GM10248 (cell line): Measurements from ENCODE around the gene PADI6.

ENCODE experiments used
- CTCF ChIA-PET: fragments of 300-600 bp; sonication (Branson Sonifier 250); formaldehyde crosslinking; extraction: SDS; loops from one replicate; lab custom pipeline; 2021; ENCODE audit warnings: antibody characterized with exemption; lab: Yijun Ruan, JAX
- POLR2A ChIA-PET: fragments of 350-650 bp; sonication (Branson Sonifier 250); formaldehyde crosslinking; extraction: SDS; loops from one replicate; lab custom pipeline; 2020; ENCODE audit warnings: antibody characterized with exemption; lab: Yijun Ruan, JAX
- DNase-seq: peaks from one replicate; pipeline ENCODE4 v3.0.0; 2012; ENCODE audit errors: extremely low spot score
- TF ChIP-seq, protein P1 (sequence below): IDR thresholded peaks from 2 replicates; pipeline ENCODE4 v1.5.1; 2012; ENCODE audit warnings: mild to moderate bottlenecking, low read depth; ENCODE audit errors: extremely low read depth, missing control alignments, control extremely low read depth

The PADI6 gene

DNA sequence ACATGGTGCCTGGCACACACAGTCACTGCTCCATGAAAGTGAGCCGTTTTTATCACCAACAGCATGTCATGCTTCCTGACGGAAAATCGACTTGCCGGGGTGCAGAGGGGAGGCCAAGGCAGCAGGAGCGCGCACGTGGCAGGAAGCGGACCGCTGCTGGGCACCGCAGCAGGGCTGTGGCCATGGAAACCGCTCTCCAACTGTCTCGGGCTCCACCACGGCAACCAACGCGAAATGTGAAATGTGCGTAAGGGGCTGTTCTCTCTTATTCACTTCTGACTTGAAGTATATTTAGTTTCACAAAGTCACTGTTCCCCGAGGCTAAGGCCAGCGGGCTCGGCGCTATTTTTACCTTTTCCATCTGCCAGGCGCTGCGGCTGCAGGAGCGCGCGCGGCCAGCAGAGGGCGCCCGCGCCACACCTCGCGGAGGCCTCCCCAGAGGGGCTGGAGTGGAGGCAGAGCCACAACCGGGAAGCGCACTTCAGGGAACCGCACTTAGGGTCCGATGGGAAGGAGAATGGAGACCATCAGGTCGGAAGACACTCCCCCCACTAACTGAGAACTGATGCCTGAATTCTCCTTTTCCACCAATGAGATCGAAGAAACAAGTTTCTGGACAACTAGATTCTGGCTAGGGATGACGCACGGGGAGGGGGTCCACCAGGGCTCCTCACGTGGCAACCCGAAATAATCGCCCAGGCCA lies 47.8 kb downstream of the PADI6 start:
- TF ChIP-seq, protein P1, sequence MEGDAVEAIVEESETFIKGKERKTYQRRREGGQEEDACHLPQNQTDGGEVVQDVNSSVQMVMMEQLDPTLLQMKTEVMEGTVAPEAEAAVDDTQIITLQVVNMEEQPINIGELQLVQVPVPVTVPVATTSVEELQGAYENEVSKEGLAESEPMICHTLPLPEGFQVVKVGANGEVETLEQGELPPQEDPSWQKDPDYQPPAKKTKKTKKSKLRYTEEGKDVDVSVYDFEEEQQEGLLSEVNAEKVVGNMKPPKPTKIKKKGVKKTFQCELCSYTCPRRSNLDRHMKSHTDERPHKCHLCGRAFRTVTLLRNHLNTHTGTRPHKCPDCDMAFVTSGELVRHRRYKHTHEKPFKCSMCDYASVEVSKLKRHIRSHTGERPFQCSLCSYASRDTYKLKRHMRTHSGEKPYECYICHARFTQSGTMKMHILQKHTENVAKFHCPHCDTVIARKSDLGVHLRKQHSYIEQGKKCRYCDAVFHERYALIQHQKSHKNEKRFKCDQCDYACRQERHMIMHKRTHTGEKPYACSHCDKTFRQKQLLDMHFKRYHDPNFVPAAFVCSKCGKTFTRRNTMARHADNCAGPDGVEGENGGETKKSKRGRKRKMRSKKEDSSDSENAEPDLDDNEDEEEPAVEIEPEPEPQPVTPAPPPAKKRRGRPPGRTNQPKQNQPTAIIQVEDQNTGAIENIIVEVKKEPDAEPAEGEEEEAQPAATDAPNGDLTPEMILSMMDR = peak; percentile 100
- peak; percentile 83 for DNase-seq
- ChIA-PET POLR2A (no interaction called here), CTCF (interaction anchor here (1.1 to 1.4 kb wide), 7 partner anchors 9 to 23 kb away, joined by 3 to 6 read pairs (median 4); partner anchors contain the start of gene RCC2)

DNA sequence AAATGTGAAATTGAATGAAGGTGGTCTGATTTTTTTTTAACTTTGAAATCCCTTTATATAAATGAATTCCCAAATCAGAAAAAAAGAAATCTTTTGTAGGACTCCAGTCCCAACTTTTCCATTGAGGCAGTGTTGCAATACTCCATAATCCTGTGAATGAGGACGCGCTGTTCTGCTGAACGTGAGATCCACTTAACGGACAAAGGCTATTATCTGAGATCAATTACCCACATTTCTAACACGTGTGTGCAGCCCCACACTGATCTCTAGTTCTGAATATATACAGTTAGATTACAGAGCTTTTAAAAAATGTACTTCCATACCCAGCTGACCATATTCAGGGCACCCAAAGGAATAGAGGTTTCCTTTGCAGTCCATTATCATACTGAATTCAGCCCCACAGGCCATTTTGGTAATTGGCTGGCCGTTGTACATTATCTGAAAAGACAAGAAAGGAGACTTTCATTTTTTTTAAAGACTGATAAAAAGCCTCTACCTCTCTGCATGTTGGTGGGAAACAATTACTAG lies 48.5 kb downstream of the PADI6 start:
- ChIA-PET CTCF (interaction anchor here (0.6 to 0.9 kb wide), 6 partner anchors 9 to 186 kb away, joined by 3 to 5 read pairs (median 4); no protein-coding TSS in a partner anchor), POLR2A (no interaction called here)
- TF ChIP-seq, protein P1 = no peak
- DNase-seq = no peak

DNA sequence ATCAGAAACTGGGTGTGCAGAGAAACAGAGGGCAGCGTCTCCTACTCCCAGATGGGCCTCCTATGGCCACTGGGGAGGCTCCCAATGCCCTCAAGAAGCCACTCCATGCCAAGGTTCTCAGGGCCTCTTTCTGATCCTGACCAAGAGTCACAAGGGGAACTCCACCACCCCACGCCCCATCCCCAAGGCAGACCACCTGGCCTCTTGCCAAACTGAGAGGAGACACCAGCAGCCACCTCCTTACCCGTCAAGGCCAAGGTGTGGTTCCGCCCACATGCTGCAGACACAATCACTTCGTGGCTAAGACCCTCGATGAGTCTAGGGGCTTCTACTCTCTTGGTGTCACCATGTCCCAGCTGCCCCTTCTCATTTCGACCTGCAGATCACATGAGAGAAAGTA lies 50.5 kb downstream of the PADI6 start:
- no peak for DNase-seq
- POLR2A ChIA-PET = no interaction called here
- CTCF ChIA-PET = interaction anchor here (0.9 kb wide), 1 partner anchor 10 kb away, joined by 3 read pairs; no protein-coding TSS in a partner anchor
- TF ChIP-seq, protein P1 = no peak

DNA sequence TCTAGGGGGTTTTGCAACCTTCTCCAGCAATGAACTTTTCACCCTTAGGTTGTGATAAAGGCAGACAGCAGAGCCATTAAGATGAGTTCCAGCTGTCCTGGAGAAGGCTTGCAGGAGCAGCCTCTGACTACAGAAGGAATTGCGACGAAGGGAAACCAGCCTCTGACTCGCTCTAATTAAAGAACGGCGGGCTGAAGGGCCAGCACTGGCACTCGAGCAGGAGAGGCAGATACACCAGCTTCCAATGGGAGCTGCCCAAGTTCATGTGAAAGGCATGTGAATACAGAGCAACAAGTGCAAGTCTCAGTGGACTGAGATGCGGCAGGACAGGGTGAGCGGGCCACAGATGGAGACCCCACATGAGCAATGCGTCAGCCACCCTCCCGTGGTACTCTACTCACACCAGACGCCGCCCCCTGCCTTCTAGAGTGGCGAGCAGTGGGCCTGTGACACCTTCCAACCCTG lies 51.8 kb downstream of the PADI6 start:
- TF ChIP-seq, protein P1 = no peak
- DNase-seq = no peak
- ChIA-PET POLR2A (no interaction called here), CTCF (interaction anchor here (1.0 to 1.9 kb wide), 3 partner anchors 12 to 17 kb away, joined by 3 to 5 read pairs (median 3); no protein-coding TSS in a partner anchor)

DNA sequence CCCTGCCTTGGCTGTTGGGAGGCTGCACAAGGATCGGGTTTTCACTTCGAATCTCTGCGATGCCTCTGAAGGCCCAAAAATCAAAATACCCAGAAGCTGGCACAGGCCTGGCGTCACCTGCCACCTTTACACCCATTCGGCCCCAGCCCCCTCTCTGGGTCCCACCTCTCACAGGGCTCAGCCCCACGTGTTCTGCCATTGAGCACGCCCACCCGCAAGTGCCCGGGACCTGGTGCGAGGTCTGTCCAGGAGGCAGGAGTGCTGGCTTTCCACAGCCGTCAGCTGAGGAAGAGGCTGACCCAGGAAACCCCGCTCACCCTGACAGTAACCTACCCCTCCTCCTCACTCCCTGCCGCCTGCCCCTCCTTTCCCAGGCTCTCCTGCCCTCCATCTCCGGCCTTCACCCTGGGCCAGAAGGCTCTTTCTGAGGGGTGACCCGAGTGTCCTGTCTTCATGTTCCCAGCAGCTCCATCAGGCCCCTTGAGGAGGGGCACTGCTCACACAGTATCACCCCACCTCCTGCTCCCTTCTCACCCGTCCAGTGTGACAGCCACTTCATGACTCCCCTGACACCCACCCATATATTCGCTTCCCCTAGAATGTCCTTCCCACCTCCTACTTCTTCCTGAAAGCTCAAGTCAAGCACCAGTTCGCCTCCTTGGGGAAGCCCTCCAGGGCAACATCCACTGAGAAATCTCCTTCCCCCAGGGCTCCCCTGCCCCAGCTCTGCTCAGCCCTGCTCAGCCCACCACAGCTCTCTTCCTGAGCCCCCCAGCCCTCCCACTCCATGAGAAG lies 54.0 kb downstream of the PADI6 start:
- TF ChIP-seq, protein P1 = no peak
- DNase-seq = no peak
- CTCF ChIA-PET = interaction anchor here (1.8 kb wide), 1 partner anchor 14 kb away, joined by 7 read pairs; the partner anchor contains the start of gene RCC2
- POLR2A ChIA-PET = no interaction called here

DNA sequence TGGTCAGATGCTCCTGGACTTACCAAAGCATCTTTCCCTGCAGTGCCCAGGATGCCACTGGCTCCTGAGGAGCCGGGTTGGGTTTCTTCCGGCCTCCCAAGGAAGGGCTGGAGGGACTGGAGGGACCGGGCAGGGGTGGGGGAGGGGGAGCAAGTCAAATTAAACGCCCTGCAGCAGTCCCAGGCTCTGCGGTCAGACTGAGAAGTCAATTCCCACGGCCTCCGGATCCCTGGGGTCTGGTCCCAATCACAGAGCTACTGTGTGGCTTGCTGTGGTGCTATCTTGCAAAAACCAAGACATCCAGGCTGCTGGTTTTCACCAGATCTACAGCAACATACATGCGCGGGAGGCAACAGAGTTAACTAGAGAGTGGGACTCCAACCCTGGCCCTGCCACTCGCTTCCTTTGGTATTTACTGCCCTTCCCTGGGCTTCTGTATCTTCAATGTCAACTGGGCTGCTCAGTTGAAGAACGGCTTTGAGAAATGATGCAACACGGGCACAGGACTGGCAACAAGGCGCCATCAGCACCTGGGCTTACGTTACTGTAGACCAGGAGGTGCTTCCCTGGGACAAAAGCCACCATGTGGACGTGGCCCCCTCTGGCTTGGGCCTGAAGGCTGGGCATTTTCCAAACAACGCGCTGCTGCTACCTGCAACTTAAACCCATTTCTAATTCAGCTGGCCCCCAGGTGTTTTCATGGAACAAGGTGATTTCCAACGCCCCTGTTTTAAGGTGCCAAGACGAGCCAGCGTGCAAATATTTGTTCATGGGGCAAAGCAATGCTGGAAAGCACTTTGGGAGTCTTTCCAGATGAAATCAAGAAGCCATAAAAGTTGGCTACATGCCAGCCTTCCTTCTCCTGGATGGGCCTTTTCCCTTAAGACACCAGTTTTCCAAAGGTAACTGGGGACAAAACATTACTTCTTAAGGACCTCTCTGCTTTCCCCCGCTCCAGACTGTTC lies 56.0 kb downstream of the PADI6 start:
- TF ChIP-seq, protein P1 = no peak
- DNase-seq = no peak
- POLR2A ChIA-PET = no interaction called here
- CTCF ChIA-PET = interaction anchor here (1.5 kb wide), 1 partner anchor 11 kb away, joined by 6 read pairs; the partner anchor contains the start of gene RCC2
